ENCODE results near the gene KIF11. TPM values are rescaled to one million over a fixed set of nuclear protein-coding genes. Genes with fewer than 3 reads are reported as not detected.

Gene KIF11
- total RNA-seq, 1 experiment from 2014 or later: 37.4 TPM

GRCh38 chr10:92550924-92551323, 42.0 kb upstream of the KIF11 start:
- no TSS peak for BruUV-seq (replicated peaks)
- no peak for DNase-seq
- TF ChIP-seq CTCF (IDR thresholded peaks at IDR 0.05; ENCODE audit: unreplicated experiment): no peak
- no peaks in the 10 kb centered on the region for H3K4me1 Mint-ChIP-seq (ENCODE audit: low read depth, unreplicated experiment)
- intact Hi-C loops (cut with micrococcal nuclease; ENCODE audit: unreplicated experiment): no loop called here
- no peak overlapping the region for H3K4me3 Mint-ChIP-seq (ENCODE audit: low read depth, unreplicated experiment)
- no peaks in the 10 kb centered on the region for H3K27me3 Mint-ChIP-seq (ENCODE audit: unreplicated experiment)
- CTCF ChIA-PET: no interaction called here
- H3K9me3 Mint-ChIP-seq (ENCODE audit: low read depth, unreplicated experiment): peaks cover 2% of the 10 kb centered on the region
- H3K27ac Mint-ChIP-seq (ENCODE audit: unreplicated experiment): no peak overlapping the region
- H3K36me3 Mint-ChIP-seq (ENCODE audit: insufficient read depth, unreplicated experiment): peaks cover 7% of the 10 kb centered on the region

- H3K4me1 Mint-ChIP-seq (ENCODE audit: low read depth, unreplicated experiment): no peaks in the 10 kb centered on the region
- peaks cover 2% of the 10 kb centered on the region for H3K9me3 Mint-ChIP-seq (ENCODE audit: low read depth, unreplicated experiment)
- no peak for DNase-seq
- H3K4me3 Mint-ChIP-seq (ENCODE audit: low read depth, unreplicated experiment): no peak overlapping the region
- H3K36me3 Mint-ChIP-seq (ENCODE audit: insufficient read depth, unreplicated experiment): peaks cover 7% of the 10 kb centered on the region
- intact Hi-C loops (cut with micrococcal nuclease; ENCODE audit: unreplicated experiment): no loop called here
- H3K27me3 Mint-ChIP-seq (ENCODE audit: unreplicated experiment): no peaks in the 10 kb centered on the region
- no peak overlapping the region for H3K27ac Mint-ChIP-seq (ENCODE audit: unreplicated experiment)
- BruUV-seq (replicated peaks): no TSS peak
- CTCF ChIA-PET: no interaction called here
- no peak for TF ChIP-seq CTCF (IDR thresholded peaks at IDR 0.05; ENCODE audit: unreplicated experiment)
Measured at GRCh38 chr10:92552310-92552709, 40.6 kb upstream of the KIF11 start.

- BruUV-seq (replicated peaks): no TSS peak
- intact Hi-C loops (cut with micrococcal nuclease; ENCODE audit: unreplicated experiment): no loop called here
- Mint-ChIP-seq H3K36me3 (ENCODE audit: insufficient read depth, unreplicated experiment) (peaks cover 7% of the 10 kb centered on the region), H3K4me3 (ENCODE audit: low read depth, unreplicated experiment) (no peak overlapping the region), H3K27me3 (ENCODE audit: unreplicated experiment) (no peaks in the 10 kb centered on the region), H3K4me1 (ENCODE audit: low read depth, unreplicated experiment) (no peaks in the 10 kb centered on the region), H3K9me3 (ENCODE audit: low read depth, unreplicated experiment) (peaks cover 2% of the 10 kb centered on the region), H3K27ac (ENCODE audit: unreplicated experiment) (no peak overlapping the region)
- CTCF ChIA-PET: no interaction called here
- DNase-seq: no peak
- TF ChIP-seq CTCF (IDR thresholded peaks at IDR 0.05; ENCODE audit: unreplicated experiment): no peak
Measured at GRCh38 chr10:92553959-92554358, 39.0 kb upstream of the KIF11 start.

- no peaks in the 10 kb centered on the region for H3K4me1 Mint-ChIP-seq (ENCODE audit: low read depth, unreplicated experiment)
- no TSS peak for BruUV-seq (replicated peaks)
- peaks cover 14% of the 10 kb centered on the region for H3K36me3 Mint-ChIP-seq (ENCODE audit: insufficient read depth, unreplicated experiment)
- DNase-seq: no peak
- no peaks in the 10 kb centered on the region for H3K27me3 Mint-ChIP-seq (ENCODE audit: unreplicated experiment)
- TF ChIP-seq CTCF (IDR thresholded peaks at IDR 0.05; ENCODE audit: unreplicated experiment): no peak
- no peak overlapping the region for H3K4me3 Mint-ChIP-seq (ENCODE audit: low read depth, unreplicated experiment)
- H3K9me3 Mint-ChIP-seq (ENCODE audit: low read depth, unreplicated experiment): peaks cover 8% of the 10 kb centered on the region
- intact Hi-C loops (cut with micrococcal nuclease; ENCODE audit: unreplicated experiment): no loop called here
- H3K27ac Mint-ChIP-seq (ENCODE audit: unreplicated experiment): no peak overlapping the region
- CTCF ChIA-PET: no interaction called here
Measured at GRCh38 chr10:92559046-92559445, 33.9 kb upstream of the KIF11 start.

- CTCF ChIA-PET: no interaction called here
- H3K9me3 Mint-ChIP-seq (ENCODE audit: low read depth, unreplicated experiment): peaks cover 5% of the 10 kb centered on the region
- H3K4me1 Mint-ChIP-seq (ENCODE audit: low read depth, unreplicated experiment): peaks cover 6% of the 10 kb centered on the region
- BruUV-seq (replicated peaks): no TSS peak
- no peaks in the 10 kb centered on the region for H3K27me3 Mint-ChIP-seq (ENCODE audit: unreplicated experiment)
- peaks cover 16% of the 10 kb centered on the region for H3K36me3 Mint-ChIP-seq (ENCODE audit: insufficient read depth, unreplicated experiment)
- TF ChIP-seq CTCF (IDR thresholded peaks at IDR 0.05; ENCODE audit: unreplicated experiment): no peak
- no peak overlapping the region for H3K4me3 Mint-ChIP-seq (ENCODE audit: low read depth, unreplicated experiment)
- DNase-seq: no peak
- intact Hi-C loops (cut with micrococcal nuclease; ENCODE audit: unreplicated experiment): no loop called here
- H3K27ac Mint-ChIP-seq (ENCODE audit: unreplicated experiment): no peak overlapping the region
Measured at GRCh38 chr10:92562424-92562823, 30.5 kb upstream of the KIF11 start.

All from Calu3 (cell line).